ENCODE data around the gene DIP2B.
A peak's percentile ranks its signal among the peaks of the same experiment; 100 is the strongest.

Gene DIP2B

GRCh38 chr12:50581226-50582184, 76.7 kb downstream of the DIP2B start:
- DNase-seq: no peak

- DNase-seq: no peak
These were observed 79.3 kb downstream of the DIP2B start for GRCh38 chr12:50584135-50584534.

- no peak for DNase-seq
These were observed 85.1 kb downstream of the DIP2B start for GRCh38 chr12:50589650-50590435.

GRCh38 chr12:50590869-50591268, 86.1 kb downstream of the DIP2B start:
- DNase-seq: no peak

- DNase-seq: no peak
These were observed 90.9 kb downstream of the DIP2B start for GRCh38 chr12:50595667-50596066.

- peak; percentile 25 for DNase-seq
These were observed 92.7 kb downstream of the DIP2B start for GRCh38 chr12:50597200-50598195.

- DNase-seq: no peak
These were observed 93.6 kb downstream of the DIP2B start for GRCh38 chr12:50598321-50598862.

- DNase-seq: no peak
These were observed 94.7 kb downstream of the DIP2B start for GRCh38 chr12:50599366-50600095.

- DNase-seq: no peak
These were observed 95.6 kb downstream of the DIP2B start for GRCh38 chr12:50600364-50600763.

- no peak for DNase-seq
These were observed 99.2 kb downstream of the DIP2B start for GRCh38 chr12:50603817-50604639.

- DNase-seq: no peak
These were observed 99.8 kb downstream of the DIP2B start for GRCh38 chr12:50604640-50604920.

GRCh38 chr12:50606675-50607375, 102.0 kb downstream of the DIP2B start:
- no peak for DNase-seq

GRCh38 chr12:50609292-50609874, 104.6 kb downstream of the DIP2B start:
- no peak for DNase-seq

- DNase-seq: no peak
These were observed 105.4 kb downstream of the DIP2B start for GRCh38 chr12:50610171-50610570.

GRCh38 chr12:50611021-50611744, 106.4 kb downstream of the DIP2B start:
- DNase-seq: no peak

- DNase-seq: no peak
These were observed 108.1 kb downstream of the DIP2B start for GRCh38 chr12:50612882-50613281.

GRCh38 chr12:50613463-50613862, 108.7 kb downstream of the DIP2B start:
- DNase-seq: no peak

GRCh38 chr12:50614167-50614759, 109.5 kb downstream of the DIP2B start:
- DNase-seq: no peak

Measured in CD4-positive, alpha-beta T cell treated with Interleukin-15 for 1 hour (primary cell).